GM19238 (cell line): ENCODE data around the gene KCNB1.
"Not testable (repeated sequence)": the region's sequence is repeated elsewhere in the genome, so short reads cannot be mapped to it uniquely, and the experiment has no call there.

Experiments used
- DNase-seq: peaks from one replicate; pipeline ENCODE4 v3.0.0; 2011; ENCODE audit warnings: low spot score; ENCODE audit not compliant: insufficient read length

The KCNB1 gene

GRCh38 chr20:49326026-49326425 is 156.4 kb downstream of the KCNB1 start:
- DNase-seq: no peak

- no peak for DNase-seq
These were observed 158.2 kb downstream of the KCNB1 start for GRCh38 chr20:49324306-49324705.

- no peak for DNase-seq
These were observed 158.7 kb downstream of the KCNB1 start for GRCh38 chr20:49323622-49324238.

- DNase-seq: no peak
These were observed 162.0 kb downstream of the KCNB1 start for GRCh38 chr20:49320460-49320859.

GRCh38 chr20:49319208-49319809 is 163.2 kb downstream of the KCNB1 start:
- DNase-seq: no peak

GRCh38 chr20:49318430-49319207 is 163.8 kb downstream of the KCNB1 start:
- no peak for DNase-seq

GRCh38 chr20:49318091-49318429 is 164.4 kb downstream of the KCNB1 start:
- DNase-seq: no peak

GRCh38 chr20:49316704-49317103 is 165.8 kb downstream of the KCNB1 start:
- no peak for DNase-seq

GRCh38 chr20:49315580-49315979 is 166.9 kb downstream of the KCNB1 start:
- no peak for DNase-seq

- not testable (repeated sequence) for DNase-seq
These were observed 168.4 kb downstream of the KCNB1 start for GRCh38 chr20:49314052-49314451.
